ENCODE measurements around the gene SH2D4B.

SH2D4B gene

DNA sequence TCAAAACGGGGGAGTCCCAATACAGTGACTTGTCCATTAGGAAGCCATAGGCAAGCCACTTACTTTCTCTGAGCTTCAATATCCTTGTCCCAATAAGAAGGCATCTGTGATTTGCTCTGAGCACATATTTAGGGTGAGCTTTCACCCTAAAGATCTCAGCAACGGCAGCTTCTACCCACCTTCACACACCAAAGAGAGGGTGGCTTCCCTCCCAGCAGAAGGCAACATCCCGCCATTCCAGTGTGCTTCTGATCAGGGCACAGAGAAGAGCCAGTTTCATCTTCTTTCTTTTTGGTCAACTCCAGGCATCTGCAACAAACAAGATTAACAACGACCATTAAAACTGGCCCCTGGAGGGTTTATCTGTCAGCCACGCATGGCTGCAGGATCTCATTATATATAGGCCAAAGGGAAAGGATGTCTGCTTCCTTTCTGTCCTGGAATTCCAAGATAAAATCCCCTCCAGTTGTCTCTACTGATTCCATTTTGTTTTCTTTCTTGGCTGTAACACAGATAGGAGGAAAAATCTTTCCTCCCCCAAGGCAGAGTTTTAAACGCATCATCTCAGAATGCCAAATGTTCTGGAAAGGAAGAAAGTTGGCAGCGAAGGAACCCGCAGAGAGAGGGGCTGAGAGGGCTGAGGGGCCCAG lies 491 bp upstream of the SH2D4B start:
- in situ Hi-C loops (cut with MboI; ENCODE audit: low pct_unique_long_range_greater_than_20kb, low sequenced_read_pairs, unreplicated experiment): no loop called here
- DNase-seq (ENCODE audit: low spot score): no peak
- no peak for TF ChIP-seq CTCF (IDR thresholded peaks at IDR 0.05; ENCODE audit: extremely low read depth, insufficient read depth, missing control alignments)

DNA sequence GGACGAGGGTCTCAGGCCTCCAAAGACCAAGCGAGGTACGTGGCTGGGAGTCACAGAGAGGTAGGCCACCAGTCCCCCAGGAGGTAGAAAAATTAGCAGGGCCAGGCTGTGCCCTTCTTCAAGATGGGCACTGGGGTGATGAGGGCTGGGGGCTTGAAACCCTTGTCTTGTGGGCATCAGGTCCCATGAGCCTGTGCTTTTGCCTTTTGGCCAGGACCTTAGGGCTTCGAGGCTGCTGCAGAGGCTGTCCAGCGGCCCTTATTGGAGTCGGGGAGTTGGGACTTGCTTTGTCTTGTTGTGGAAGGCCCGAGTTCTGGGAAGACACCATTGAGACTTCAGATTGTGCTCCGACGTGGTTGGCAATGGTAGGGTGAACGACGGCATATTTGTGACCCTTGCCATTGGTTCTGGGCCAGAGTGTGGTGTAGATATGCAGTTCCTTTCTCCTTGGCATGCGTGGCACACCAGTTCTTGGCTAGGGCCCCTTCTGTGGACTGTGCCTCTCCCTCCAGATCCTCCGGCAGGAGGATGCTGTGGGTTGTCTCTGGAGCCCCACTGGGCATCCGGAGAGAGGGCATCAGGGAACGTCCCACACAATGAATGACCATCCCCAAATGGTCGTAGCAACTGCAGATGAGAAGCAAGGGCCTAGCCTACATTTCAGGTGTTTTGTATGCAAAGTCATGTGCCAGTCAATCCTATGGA lies 931 bp downstream of the SH2D4B start:
- no peak for TF ChIP-seq CTCF (IDR thresholded peaks at IDR 0.05; ENCODE audit: extremely low read depth, insufficient read depth, missing control alignments)
- in situ Hi-C loops (cut with MboI; ENCODE audit: low pct_unique_long_range_greater_than_20kb, low sequenced_read_pairs, unreplicated experiment): no loop called here
- no peak for DNase-seq (ENCODE audit: low spot score)

DNA sequence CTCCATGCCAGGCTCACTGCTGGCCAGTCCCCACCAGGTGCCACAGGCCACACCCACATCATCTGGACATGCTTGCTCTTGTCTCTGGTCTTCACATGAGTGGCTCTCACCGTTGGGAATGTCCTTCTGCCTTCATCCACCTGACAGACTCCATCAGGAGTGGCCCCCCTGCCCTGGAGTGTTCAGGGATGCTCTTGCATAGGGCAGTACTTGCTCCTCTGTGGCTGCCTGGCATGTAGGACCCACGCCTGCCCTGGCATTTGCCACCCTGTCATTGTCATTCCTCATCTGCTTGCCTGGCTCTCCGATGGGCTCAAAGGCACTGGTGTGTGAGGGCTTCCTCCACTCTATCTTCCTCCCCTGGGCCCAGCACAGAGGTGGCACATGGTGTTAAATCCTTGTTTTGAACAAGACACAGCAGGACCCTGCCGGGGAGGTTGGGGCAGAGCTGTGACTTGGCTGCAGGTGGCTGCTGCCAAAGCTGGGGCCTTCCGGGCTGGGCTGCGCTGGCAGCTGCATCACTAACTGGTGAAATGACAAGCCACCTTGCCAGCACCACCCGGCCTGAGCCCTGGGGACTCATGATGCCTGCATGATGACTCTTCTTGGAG lies 1.8 kb downstream of the SH2D4B start:
- in situ Hi-C loops (cut with MboI; ENCODE audit: low pct_unique_long_range_greater_than_20kb, low sequenced_read_pairs, unreplicated experiment): no loop called here
- TF ChIP-seq CTCF (IDR thresholded peaks at IDR 0.05; ENCODE audit: extremely low read depth, insufficient read depth, missing control alignments): no peak
- DNase-seq (ENCODE audit: low spot score): no peak

DNA sequence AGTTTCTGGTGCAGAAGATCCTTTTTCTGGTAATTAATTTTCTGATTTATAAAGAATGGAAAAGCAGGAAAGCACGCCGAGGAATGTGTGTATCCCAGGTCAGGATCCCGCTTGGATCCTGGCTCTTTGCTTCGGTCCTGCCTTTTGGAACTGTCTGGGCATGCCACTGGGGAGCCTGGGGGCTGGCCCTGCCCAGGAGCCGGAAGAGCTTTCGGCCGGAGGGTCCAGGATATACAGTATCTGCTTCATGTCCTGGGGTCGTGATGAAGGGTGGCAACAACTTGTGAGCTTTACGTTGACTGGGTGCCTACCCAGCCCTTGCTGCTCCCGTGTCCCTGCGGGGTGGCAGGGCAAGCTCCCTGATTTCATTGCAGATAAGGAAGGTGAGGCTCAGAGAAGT lies 2.4 kb downstream of the SH2D4B start:
- TF ChIP-seq CTCF (IDR thresholded peaks at IDR 0.05; ENCODE audit: extremely low read depth, insufficient read depth, missing control alignments): no peak
- in situ Hi-C loops (cut with MboI; ENCODE audit: low pct_unique_long_range_greater_than_20kb, low sequenced_read_pairs, unreplicated experiment): no loop called here
- no peak for DNase-seq (ENCODE audit: low spot score)

- in situ Hi-C loops (cut with MboI; ENCODE audit: low pct_unique_long_range_greater_than_20kb, low sequenced_read_pairs, unreplicated experiment): no loop called here
- DNase-seq (ENCODE audit: low spot score): no peak
- TF ChIP-seq CTCF (IDR thresholded peaks at IDR 0.05; ENCODE audit: extremely low read depth, insufficient read depth, missing control alignments): no peak
Measured at GRCh38 chr10:80540618-80540980, 2.9 kb downstream of the SH2D4B start.

- peak; percentile 69 for DNase-seq (ENCODE audit: low spot score)
- in situ Hi-C loops (cut with MboI; ENCODE audit: low pct_unique_long_range_greater_than_20kb, low sequenced_read_pairs, unreplicated experiment): no loop called here
- TF ChIP-seq CTCF (IDR thresholded peaks at IDR 0.05; ENCODE audit: extremely low read depth, insufficient read depth, missing control alignments): no peak
Measured at GRCh38 chr10:80540981-80541750, 3.5 kb downstream of the SH2D4B start.
